K562 (cell line): ENCODE measurements around the gene AHR. TPM values are rescaled to one million over a fixed set of nuclear protein-coding genes. Genes with fewer than 3 reads are reported as not detected.

ENCODE experiments used
- ATAC-seq: fragments of 200-7000 bp; cut with Tn5 transposase; 3 replicates; pipeline ENCODE4 v1.9.1; 2020; ENCODE audit warnings: moderate library complexity
- BruUV-seq: library from RNA; stranded (reverse); fragments of 400-500 nt; replicated peaks from 2 replicates; lab custom pipeline; 2021; lab: Mats Ljungman, UMichigan
- CTCF ChIA-PET: fragments of 300-600 bp; formaldehyde crosslinking; extraction: SDS; loops from one replicate; lab custom pipeline; 2021; ENCODE audit warnings: low intra/inter-chr PET ratio; lab: Yijun Ruan, JAX
- POLR2A ChIA-PET: fragments of 300-600, 350-650 bp; sonication (Branson Sonifier 250); formaldehyde crosslinking; extraction: SDS; loops from one replicate; lab custom pipeline; 2021; ENCODE audit warnings: antibody characterized with exemption, inconsistent platforms; lab: Yijun Ruan, JAX
- DNase-seq, 4 experiments: peaks; one replicate each; pipeline versions ENCODE4 v3.0.0 to v3.0.0-alpha.2; 2011 to 2018; ENCODE audit warnings: low spot score in 3 of 4, mixed read lengths in 3 of 4; ENCODE audit errors: extremely low read depth in 1 of 4
- FAIRE-seq: peaks from 2 replicates; lab custom pipeline; 2011; peaks lifted over from hg19 to GRCh38; lab: Jason Lieb, UNC
- H2AFZ ChIP-seq: 2 replicates; pipeline ENCODE4 v1.6.0; 2011; ENCODE audit warnings: low read depth, low read length, control low read depth, inconsistent platforms
- H3K27ac ChIP-seq: fragments of 200-600 bp; 3 replicates; pipeline ENCODE4 v1.8.0; 2011; ENCODE audit warnings: low read depth, mild to moderate bottlenecking, control low read depth, inconsistent platforms, low read length, moderate library complexity, mixed read lengths; ENCODE audit errors: extremely low read depth
- H3K27me3 ChIP-seq, 2 experiments: fragments of 300-600 bp in 1 of 2; 2 replicates in 1 of 2; 3 replicates in 1 of 2; pipeline versions ENCODE4 v1.6.0 to v1.8.0; 2011; ENCODE audit warnings: inconsistent platforms in 2 of 2, low read length in 2 of 2, mild to moderate bottlenecking in 1 of 2, mixed read lengths in 1 of 2, moderate library complexity in 1 of 2; ENCODE audit not compliant: control insufficient read depth in 2 of 2, insufficient read depth in 2 of 2
- H3K36me3 ChIP-seq: fragments of 300-600 bp; 3 replicates; pipeline ENCODE4 v1.8.0; 2011; ENCODE audit warnings: mild to moderate bottlenecking, low read length, inconsistent platforms; ENCODE audit not compliant: control insufficient read depth, insufficient read depth
- H3K4me1 ChIP-seq, 2 experiments: fragments of 200-600 bp in 1 of 2; replicated peaks in 1 of 2; 2 replicates in 1 of 2; 3 replicates in 1 of 2; pipeline versions ENCODE4 v1.5.1 to v1.8.0; 2011; ENCODE audit warnings: inconsistent platforms in 2 of 2, low read length in 2 of 2, mild to moderate bottlenecking in 1 of 2, mixed read lengths in 1 of 2, moderate library complexity in 1 of 2; ENCODE audit not compliant: control insufficient read depth in 2 of 2, insufficient read depth in 2 of 2
- H3K4me2 ChIP-seq: 2 replicates; pipeline ENCODE4 v1.6.1; 2011; ENCODE audit warnings: low read length, control low read depth, inconsistent platforms, mixed read lengths; ENCODE audit not compliant: insufficient read depth
- H3K4me3 ChIP-seq: fragments of 200-600 bp; sonication (generic), shearing (Covaris generic); 2 replicates; pipeline ENCODE4 v1.5.1; 2016; ENCODE audit warnings: control low read depth, inconsistent platforms
- H3K79me2 ChIP-seq: fragments of 200-600 bp; 3 replicates; pipeline ENCODE4 v1.8.0; 2011; ENCODE audit warnings: low read length, inconsistent platforms; ENCODE audit not compliant: control insufficient read depth, insufficient read depth
- H3K9ac ChIP-seq, 2 experiments: 2 replicates each; pipeline versions ENCODE4 v1.6.0 to v1.6.1; 2011; ENCODE audit warnings: low read depth in 2 of 2, low read length in 2 of 2, control low read depth in 1 of 2, inconsistent platforms in 1 of 2, mild to moderate bottlenecking in 1 of 2, mixed read lengths in 1 of 2; ENCODE audit not compliant: insufficient read depth in 1 of 2
- H3K9me1 ChIP-seq: one replicate; pipeline ENCODE4 v1.6.0; 2011; ENCODE audit warnings: inconsistent platforms, mild to moderate bottlenecking, low read length, moderate library complexity; ENCODE audit not compliant: control insufficient read depth, insufficient read depth
- H3K9me3 ChIP-seq: replicated peaks from 2 replicates; pipeline ENCODE4 v1.5.1; 2011; ENCODE audit warnings: low read depth, low read length, inconsistent platforms; ENCODE audit not compliant: control insufficient read depth, insufficient read depth
- H4K20me1 ChIP-seq: replicated peaks from 2 replicates; pipeline ENCODE4 v1.6.1; 2011; ENCODE audit warnings: low read length, inconsistent platforms, mixed read lengths; ENCODE audit not compliant: control insufficient read depth, insufficient read depth
- ARID3B ChIP-seq: fragments of 250-450 bp; sonication (Bioruptor Pico); IDR thresholded peaks from 2 replicates; pipeline ENCODE4 v1.4.0; 2020; ENCODE audit warnings: borderline replicate concordance
- CREM ChIP-seq: IDR thresholded peaks from 2 replicates; pipeline ENCODE4 v1.6.1; 2014; ENCODE audit warnings: antibody characterized with exemption, low read depth
- EWSR1 ChIP-seq: fragments of 450-650 bp; IDR thresholded peaks from 2 replicates; pipeline ENCODE4 v1.6.1; 2018; ENCODE audit warnings: borderline replicate concordance, mild to moderate bottlenecking, low read depth, moderate library complexity; ENCODE audit not compliant: partially characterized antibody
- MED1 ChIP-seq: sonication (generic); formaldehyde crosslinking; IDR thresholded peaks from 2 replicates; pipeline ENCODE4 v1.8.1; 2023; ENCODE audit warnings: missing genetic modification reagents, borderline replicate concordance
- MITF ChIP-seq: IDR thresholded peaks from 2 replicates; pipeline ENCODE4 v1.6.1; 2014; ENCODE audit warnings: antibody characterized with exemption
- NFIC ChIP-seq: fragments of 450-650 bp; IDR thresholded peaks from 2 replicates; pipeline ENCODE4 v1.6.1; 2017; ENCODE audit warnings: mild to moderate bottlenecking, inconsistent platforms
- NFIX ChIP-seq: fragments of 250-450 bp; sonication (Bioruptor Pico); IDR thresholded peaks from 2 replicates; pipeline ENCODE4 v1.4.0; 2020; ENCODE audit warnings: low read depth, mild to moderate bottlenecking, moderate library complexity
- RBM22 ChIP-seq: fragments of 200-400 bp; formaldehyde crosslinking; IDR thresholded peaks from 2 replicates; pipeline ENCODE4 v1.6.1; 2018; ENCODE audit warnings: low read length, low read depth; ENCODE audit not compliant: poor library complexity, severe bottlenecking
- RFX5 ChIP-seq: IDR thresholded peaks from 2 replicates; pipeline ENCODE4 v1.6.1; 2011; ENCODE audit warnings: low read depth, mild to moderate bottlenecking, improper control_type of control experiment, low read length
- STAT5B ChIP-seq: fragments of 250-450 bp; sonication (Bioruptor Pico); IDR thresholded peaks from 2 replicates; pipeline ENCODE4 v1.8.0; 2021; ENCODE audit warnings: mild to moderate bottlenecking, inconsistent platforms
- ZC3H8 ChIP-seq: fragments of 450-650 bp; IDR thresholded peaks from 2 replicates; pipeline ENCODE4 v1.6.1; 2017
- ZSCAN32 ChIP-seq: fragments of 450-650 bp; formaldehyde crosslinking; IDR thresholded peaks from 2 replicates; pipeline ENCODE4 v1.4.0; 2020; ENCODE audit warnings: mild to moderate bottlenecking, moderate library complexity
- WGBS: fragments of 100-300 bp; shearing (Covaris generic); methylation state at CpG from one replicate; pipeline ENCODE4 v1.1.6; 2016; ENCODE audit warnings: low coverage, mixed read lengths; ENCODE audit not compliant: insufficient coverage; ENCODE audit errors: missing lambda C conversion rate; 5-methylcytosine and 5-hydroxymethylcytosine counted together
- in situ Hi-C: fragments of 300-500 bp; cut with MboI; formaldehyde crosslinking; loops from 4 replicates; pipeline ENCODE4 v1.15.0; 2018; ENCODE audit warnings: inconsistent platforms, mixed read lengths
- intact Hi-C: fragments of 100-400 bp; cut with micrococcal nuclease; formaldehyde crosslinking; loops from 2 replicates; pipeline ENCODE4 v1.14.2; 2022
- polyA plus RNA-seq, 8 experiments: library from polyadenylated mRNA; depleted of rRNA in 4 of 8; stranded (reverse) in 5 of 8; unstranded in 3 of 8; fragments of >200 nt; fragmentation: Nextera tagmentation in 2 of 8; fragmentation: Illumina TruSeq in 1 of 8; extraction: Ambion mirVana in 2 of 8; extraction: Trizol in 1 of 8; gene quantifications; 2 replicates each; pipeline versions ENCODE4 v1.2.1 to v1.2.3, GENCODE V29; 2011 to 2014; ENCODE audit warnings: inconsistent platforms in 1 of 8, missing spikeins in 1 of 8
- total RNA-seq, 7 experiments: library from RNA; depleted of rRNA in 6 of 7; stranded (reverse); fragments of >200 nt in 6 of 7; fragmentation: Illumina TruSeq in 2 of 7; extraction: Trizol in 2 of 7; gene quantifications; 2 replicates each; pipeline versions ENCODE4 v1.2.1 to v1.2.3, GENCODE V29; 2011 to 2021; ENCODE audit warnings: low replicate concordance in 1 of 7
- TF ChIP-seq, protein P1 (sequence below): fragments of 450-650 bp; IDR thresholded peaks from 2 replicates; pipeline ENCODE4 v1.6.1; 2016
- TF ChIP-seq, protein P2 (sequence below), 2 experiments: fragments of 150-350 bp in 1 of 2; IDR thresholded peaks; 2 replicates each; pipeline ENCODE4 v1.6.1; 2012 to 2016; ENCODE audit warnings: low read depth in 2 of 2, low read length in 2 of 2, mild to moderate bottlenecking in 1 of 2, moderate library complexity in 1 of 2

Gene AHR
- total and polyA plus RNA-seq, 9 of the 15 experiments (the other 6 are each of a cell fraction or from before 2014, with no cell fraction given), result 0.16 TPM; not detected in 8

GRCh38 chr7:17392846-17393245 is 94.4 kb downstream of the AHR start:
- H3K36me3 ChIP-seq, result no peaks in the 10 kb centered on the region
- ATAC-seq (no peak), DNase-seq (no peak), FAIRE-seq (no peak)
- H2AFZ ChIP-seq, result no peak overlapping the region
- H3K9me1 ChIP-seq, result no peaks in the 10 kb centered on the region
- intact Hi-C loops (no loop called here), in situ Hi-C loops (no loop called here)
- H4K20me1 ChIP-seq, result no peaks in the 10 kb centered on the region
- no peaks in the 10 kb centered on the region for H3K4me1 ChIP-seq
- H3K4me2 ChIP-seq, result no peak overlapping the region
- no peaks in the 10 kb centered on the region for H3K27me3 ChIP-seq
- ChIA-PET POLR2A (no interaction called here), CTCF (no interaction called here)
- no peaks in the 10 kb centered on the region for H3K79me2 ChIP-seq
- no peak overlapping the region for H3K4me3 ChIP-seq
- 0% methylated on average over 1 of the region's 1 CpG for WGBS
- H3K9me3 ChIP-seq, result no peaks in the 10 kb centered on the region; the same call in 1 of the 2 replicates
- BruUV-seq, result no TSS peak
- no peak overlapping the region for H3K9ac ChIP-seq
- H3K27ac ChIP-seq, result no peak overlapping the region
- TF ChIP-seq NFIX (CRISPR knock-in tag) (no peak), CREM (no peak), ZC3H8 (no peak), MED1 (CRISPR knock-in tag) (no peak), EWSR1 (no peak), ZSCAN32 (CRISPR knock-in tag) (no peak), MITF (no peak), STAT5B (CRISPR knock-in tag) (no peak), NFIC (no peak), RFX5 (no peak), ARID3B (CRISPR knock-in tag) (no peak), RBM22 (no peak)
- TF ChIP-seq, protein P1, sequence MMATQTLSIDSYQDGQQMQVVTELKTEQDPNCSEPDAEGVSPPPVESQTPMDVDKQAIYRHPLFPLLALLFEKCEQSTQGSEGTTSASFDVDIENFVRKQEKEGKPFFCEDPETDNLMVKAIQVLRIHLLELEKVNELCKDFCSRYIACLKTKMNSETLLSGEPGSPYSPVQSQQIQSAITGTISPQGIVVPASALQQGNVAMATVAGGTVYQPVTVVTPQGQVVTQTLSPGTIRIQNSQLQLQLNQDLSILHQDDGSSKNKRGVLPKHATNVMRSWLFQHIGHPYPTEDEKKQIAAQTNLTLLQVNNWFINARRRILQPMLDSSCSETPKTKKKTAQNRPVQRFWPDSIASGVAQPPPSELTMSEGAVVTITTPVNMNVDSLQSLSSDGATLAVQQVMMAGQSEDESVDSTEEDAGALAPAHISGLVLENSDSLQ, result no peak
- TF ChIP-seq, protein P2, sequence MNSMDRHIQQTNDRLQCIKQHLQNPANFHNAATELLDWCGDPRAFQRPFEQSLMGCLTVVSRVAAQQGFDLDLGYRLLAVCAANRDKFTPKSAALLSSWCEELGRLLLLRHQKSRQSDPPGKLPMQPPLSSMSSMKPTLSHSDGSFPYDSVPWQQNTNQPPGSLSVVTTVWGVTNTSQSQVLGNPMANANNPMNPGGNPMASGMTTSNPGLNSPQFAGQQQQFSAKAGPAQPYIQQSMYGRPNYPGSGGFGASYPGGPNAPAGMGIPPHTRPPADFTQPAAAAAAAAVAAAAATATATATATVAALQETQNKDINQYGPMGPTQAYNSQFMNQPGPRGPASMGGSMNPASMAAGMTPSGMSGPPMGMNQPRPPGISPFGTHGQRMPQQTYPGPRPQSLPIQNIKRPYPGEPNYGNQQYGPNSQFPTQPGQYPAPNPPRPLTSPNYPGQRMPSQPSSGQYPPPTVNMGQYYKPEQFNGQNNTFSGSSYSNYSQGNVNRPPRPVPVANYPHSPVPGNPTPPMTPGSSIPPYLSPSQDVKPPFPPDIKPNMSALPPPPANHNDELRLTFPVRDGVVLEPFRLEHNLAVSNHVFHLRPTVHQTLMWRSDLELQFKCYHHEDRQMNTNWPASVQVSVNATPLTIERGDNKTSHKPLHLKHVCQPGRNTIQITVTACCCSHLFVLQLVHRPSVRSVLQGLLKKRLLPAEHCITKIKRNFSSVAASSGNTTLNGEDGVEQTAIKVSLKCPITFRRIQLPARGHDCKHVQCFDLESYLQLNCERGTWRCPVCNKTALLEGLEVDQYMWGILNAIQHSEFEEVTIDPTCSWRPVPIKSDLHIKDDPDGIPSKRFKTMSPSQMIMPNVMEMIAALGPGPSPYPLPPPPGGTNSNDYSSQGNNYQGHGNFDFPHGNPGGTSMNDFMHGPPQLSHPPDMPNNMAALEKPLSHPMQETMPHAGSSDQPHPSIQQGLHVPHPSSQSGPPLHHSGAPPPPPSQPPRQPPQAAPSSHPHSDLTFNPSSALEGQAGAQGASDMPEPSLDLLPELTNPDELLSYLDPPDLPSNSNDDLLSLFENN (IDR thresholded peaks at IDR 0.05; ENCODE audit: low read depth in 2 of 2, low read length in 2 of 2), result no peak
